ENCODE results near the gene GNA12.

GRCh38 chr7:2817456-2817855, 26.7 kb downstream of the GNA12 start:
- TF ChIP-seq CTCF (IDR thresholded peaks at IDR 0.05; ENCODE audit: low read depth, low read length, poor library complexity, severe bottlenecking) (no peak), EZH2phosphoT487 (IDR thresholded peaks at IDR 0.05; ENCODE audit: borderline replicate concordance, low read length) (no peak)
